Measurements from ENCODE around the gene SH3PXD2A. TPM values are rescaled to one million over a fixed set of nuclear protein-coding genes. Genes with fewer than 3 reads are reported as not detected.

Gene SH3PXD2A
- total and polyA plus RNA-seq, 2 of the 4 experiments (the other 2 are of a cell fraction) = 6.3 to 23.0 TPM

DNA sequence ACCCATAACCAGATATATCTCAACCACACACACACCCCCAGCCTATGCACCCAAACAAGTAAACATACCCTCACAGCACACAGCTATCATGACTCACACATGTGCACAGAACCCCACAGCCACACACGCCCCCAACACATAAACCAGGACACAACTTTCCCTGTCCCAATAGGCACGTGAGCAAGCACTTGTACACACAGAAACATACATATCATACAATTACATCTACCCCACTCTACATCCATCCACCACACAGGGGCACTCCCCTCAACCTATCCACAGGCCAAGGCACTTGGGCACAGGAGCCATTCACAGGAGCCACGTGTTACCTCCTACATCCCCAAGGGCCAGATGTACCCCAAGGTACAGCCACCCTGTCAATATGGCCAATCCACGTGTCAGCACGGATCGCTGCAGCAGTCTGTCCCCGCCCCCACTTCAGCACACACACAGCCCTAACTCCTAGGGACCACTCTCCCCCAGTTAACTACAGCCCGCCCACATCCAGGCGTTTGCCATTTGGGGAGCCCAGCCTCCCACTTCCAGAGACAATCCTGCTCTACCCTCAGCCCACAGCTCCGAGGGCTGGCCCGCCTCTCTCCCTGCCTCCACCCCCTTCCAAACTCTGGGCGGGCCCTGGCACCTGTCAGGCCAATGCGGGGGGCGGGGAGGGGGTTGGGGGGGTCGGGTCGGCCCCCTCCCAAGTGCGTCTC, 163.5 kb downstream of the SH3PXD2A start:
- H2BK120ac ChIP-seq (ENCODE audit: low read depth, low read length) = no peak overlapping the region
- peak overlapping the region; percentile 25; the same call in 1 of the 2 replicates for H3K4ac ChIP-seq (ENCODE audit: low read depth, low read length)
- H3K27ac ChIP-seq (ENCODE audit: insufficient read depth, low read length) = no peak overlapping the region
- no peak overlapping the region for H3K23ac ChIP-seq (ENCODE audit: low read depth, low read length)
- H4K91ac ChIP-seq (ENCODE audit: insufficient read depth, low read depth, low read length) = no peak overlapping the region
- ChIA-PET CTCF (no interaction called here), POLR2A (ENCODE audit: unreplicated experiment) (no interaction called here)
- no peaks in the 10 kb centered on the region for H3K9me3 ChIP-seq (ENCODE audit: control insufficient read depth, insufficient read depth, low read length)
- no peak overlapping the region for H4K5ac ChIP-seq (ENCODE audit: low read depth, low read length)
- no peak overlapping the region for H3K56ac ChIP-seq (ENCODE audit: extremely low read depth, insufficient read depth, low read length)
- no TSS peak for BruUV-seq (replicated peaks)
- intact Hi-C loops (cut with micrococcal nuclease) = no loop called here
- H3K4me3 ChIP-seq (ENCODE audit: insufficient read depth, low read depth, low read length) = no peak overlapping the region
- no peak overlapping the region for H2AFZ ChIP-seq (replicated peaks; ENCODE audit: low read length, poor library complexity)
- 0 out of 2 replicates have a peak, but pooled peaks have one; percentile 14 for TF ChIP-seq FOS (IDR thresholded peaks at IDR 0.05; ENCODE audit: low read depth, low read length)
- TF ChIP-seq, protein P1, sequence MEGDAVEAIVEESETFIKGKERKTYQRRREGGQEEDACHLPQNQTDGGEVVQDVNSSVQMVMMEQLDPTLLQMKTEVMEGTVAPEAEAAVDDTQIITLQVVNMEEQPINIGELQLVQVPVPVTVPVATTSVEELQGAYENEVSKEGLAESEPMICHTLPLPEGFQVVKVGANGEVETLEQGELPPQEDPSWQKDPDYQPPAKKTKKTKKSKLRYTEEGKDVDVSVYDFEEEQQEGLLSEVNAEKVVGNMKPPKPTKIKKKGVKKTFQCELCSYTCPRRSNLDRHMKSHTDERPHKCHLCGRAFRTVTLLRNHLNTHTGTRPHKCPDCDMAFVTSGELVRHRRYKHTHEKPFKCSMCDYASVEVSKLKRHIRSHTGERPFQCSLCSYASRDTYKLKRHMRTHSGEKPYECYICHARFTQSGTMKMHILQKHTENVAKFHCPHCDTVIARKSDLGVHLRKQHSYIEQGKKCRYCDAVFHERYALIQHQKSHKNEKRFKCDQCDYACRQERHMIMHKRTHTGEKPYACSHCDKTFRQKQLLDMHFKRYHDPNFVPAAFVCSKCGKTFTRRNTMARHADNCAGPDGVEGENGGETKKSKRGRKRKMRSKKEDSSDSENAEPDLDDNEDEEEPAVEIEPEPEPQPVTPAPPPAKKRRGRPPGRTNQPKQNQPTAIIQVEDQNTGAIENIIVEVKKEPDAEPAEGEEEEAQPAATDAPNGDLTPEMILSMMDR (conservative IDR thresholded peaks at IDR 0.05; ENCODE audit: low read depth, low read length) = no peak
- no peak for TF ChIP-seq CEBPB (IDR thresholded peaks at IDR 0.05; ENCODE audit: low read depth, low read length)
- TF ChIP-seq RFX5 (IDR thresholded peaks at IDR 0.05; ENCODE audit: low read depth, low read length) = no peak
- TF ChIP-seq CHD1 (IDR thresholded peaks at IDR 0.05; ENCODE audit: low read depth, low read length) = no peak
- TF ChIP-seq NFE2L2 (IDR thresholded peaks at IDR 0.05; ENCODE audit: low read depth, low read length) = no peak
- 0 out of 2 replicates have a peak, but pooled peaks have one; percentile 3 for TF ChIP-seq MXI1 (IDR thresholded peaks at IDR 0.05; ENCODE audit: borderline replicate concordance, low read depth, low read length)
- no peak for TF ChIP-seq POLR2A (IDR thresholded peaks at IDR 0.05; ENCODE audit: low read depth, low read length)
- TF ChIP-seq BHLHE40 (IDR thresholded peaks at IDR 0.05; ENCODE audit: low read depth, low read length) = peak; percentile 62
- TF ChIP-seq, protein P2, sequence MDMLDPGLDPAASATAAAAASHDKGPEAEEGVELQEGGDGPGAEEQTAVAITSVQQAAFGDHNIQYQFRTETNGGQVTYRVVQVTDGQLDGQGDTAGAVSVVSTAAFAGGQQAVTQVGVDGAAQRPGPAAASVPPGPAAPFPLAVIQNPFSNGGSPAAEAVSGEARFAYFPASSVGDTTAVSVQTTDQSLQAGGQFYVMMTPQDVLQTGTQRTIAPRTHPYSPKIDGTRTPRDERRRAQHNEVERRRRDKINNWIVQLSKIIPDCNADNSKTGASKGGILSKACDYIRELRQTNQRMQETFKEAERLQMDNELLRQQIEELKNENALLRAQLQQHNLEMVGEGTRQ (IDR thresholded peaks at IDR 0.05; ENCODE audit: low read depth, low read length) = no peak
- TF ChIP-seq, protein P3, sequence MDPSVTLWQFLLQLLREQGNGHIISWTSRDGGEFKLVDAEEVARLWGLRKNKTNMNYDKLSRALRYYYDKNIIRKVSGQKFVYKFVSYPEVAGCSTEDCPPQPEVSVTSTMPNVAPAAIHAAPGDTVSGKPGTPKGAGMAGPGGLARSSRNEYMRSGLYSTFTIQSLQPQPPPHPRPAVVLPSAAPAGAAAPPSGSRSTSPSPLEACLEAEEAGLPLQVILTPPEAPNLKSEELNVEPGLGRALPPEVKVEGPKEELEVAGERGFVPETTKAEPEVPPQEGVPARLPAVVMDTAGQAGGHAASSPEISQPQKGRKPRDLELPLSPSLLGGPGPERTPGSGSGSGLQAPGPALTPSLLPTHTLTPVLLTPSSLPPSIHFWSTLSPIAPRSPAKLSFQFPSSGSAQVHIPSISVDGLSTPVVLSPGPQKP (IDR thresholded peaks at IDR 0.05; ENCODE audit: borderline replicate concordance, low read depth, low read length) = no peak
- TF ChIP-seq SMC3 (IDR thresholded peaks at IDR 0.05; ENCODE audit: low read depth, low read length) = no peak
- TF ChIP-seq MAFK (IDR thresholded peaks at IDR 0.05; ENCODE audit: low read depth, low read length) = no peak
- TF ChIP-seq MAZ (IDR thresholded peaks at IDR 0.05; ENCODE audit: borderline replicate concordance, low read depth, low read length) = no peak
- dilution Hi-C loops (cut with HindIII; ENCODE audit: low sequenced_read_pairs, unreplicated experiment) = no loop called here
- peaks cover 19% of the 10 kb centered on the region for H3K4me1 ChIP-seq (ENCODE audit: control insufficient read depth, insufficient read depth, low read length)
- 0 out of 3 replicates have a peak overlapping the region, but pooled peaks have one; percentile 5 for H2BK15ac ChIP-seq (ENCODE audit: low read depth, low read length)
- 83% methylated on average over 2 of the region's 17 CpGs; no CpG with 5 or more reads in 1 of the 2 experiments for WGBS, 2 experiments (ENCODE audit: extremely low coverage in 2 of 2, insufficient read length in 1 of 2)
- in situ Hi-C loops (cut with MboI; ENCODE audit: low sequenced_read_pairs) = no loop called here
- H3K18ac ChIP-seq (ENCODE audit: low read depth, low read length) = no peak overlapping the region
- H3K27me3 ChIP-seq (ENCODE audit: control insufficient read depth, insufficient read depth, low read length) = no peaks in the 10 kb centered on the region; the same call in 1 of the 2 replicates
- H4K8ac ChIP-seq (ENCODE audit: low read depth in 2 of 2, low read length in 2 of 2) = no peak overlapping the region
- H3K9ac ChIP-seq (ENCODE audit: low read depth, low read length) = no peak overlapping the region
- no peaks in the 10 kb centered on the region for H4K20me1 ChIP-seq (ENCODE audit: insufficient read depth, low read length)
- no peak overlapping the region for H3K4me2 ChIP-seq (ENCODE audit: low read depth, low read length)
- ATAC-seq (ENCODE audit: low read depth) (no peak), DNase-seq (peak; percentile 48)
- peak overlapping the region; percentile 79 for H2AK5ac ChIP-seq (ENCODE audit: low read depth, low read length)
- H2AK9ac ChIP-seq (replicated peaks; ENCODE audit: low read depth, low read length, poor library complexity) = peak overlapping the region; percentile 47
- no peak overlapping the region for H3K14ac ChIP-seq (replicated peaks; ENCODE audit: low read depth, low read length)
- H2BK5ac ChIP-seq (ENCODE audit: low read depth, low read length, poor library complexity, severe bottlenecking) = no peak overlapping the region
- no peak overlapping the region for H2BK20ac ChIP-seq (ENCODE audit: low read depth, low read length)
- H3K36me3 ChIP-seq (ENCODE audit: control insufficient read depth, insufficient read depth, low read length) = no peaks in the 10 kb centered on the region
- peaks cover 10% of the 10 kb centered on the region; the same call in 1 of the 2 replicates for H3K9me1 ChIP-seq (ENCODE audit: insufficient read depth, low read length)
- peaks cover 7 to 20% of the 10 kb centered on the region in 2 experiments; a peak in 2 of 4 replicates for H3K79me1 ChIP-seq (ENCODE audit: low read depth in 1 of 2, low read length in 2 of 2)
